ENCODE results near the gene UPK2.
A peak's percentile ranks its signal among the peaks of the same experiment; 100 is the strongest.

Gene UPK2

DNA sequence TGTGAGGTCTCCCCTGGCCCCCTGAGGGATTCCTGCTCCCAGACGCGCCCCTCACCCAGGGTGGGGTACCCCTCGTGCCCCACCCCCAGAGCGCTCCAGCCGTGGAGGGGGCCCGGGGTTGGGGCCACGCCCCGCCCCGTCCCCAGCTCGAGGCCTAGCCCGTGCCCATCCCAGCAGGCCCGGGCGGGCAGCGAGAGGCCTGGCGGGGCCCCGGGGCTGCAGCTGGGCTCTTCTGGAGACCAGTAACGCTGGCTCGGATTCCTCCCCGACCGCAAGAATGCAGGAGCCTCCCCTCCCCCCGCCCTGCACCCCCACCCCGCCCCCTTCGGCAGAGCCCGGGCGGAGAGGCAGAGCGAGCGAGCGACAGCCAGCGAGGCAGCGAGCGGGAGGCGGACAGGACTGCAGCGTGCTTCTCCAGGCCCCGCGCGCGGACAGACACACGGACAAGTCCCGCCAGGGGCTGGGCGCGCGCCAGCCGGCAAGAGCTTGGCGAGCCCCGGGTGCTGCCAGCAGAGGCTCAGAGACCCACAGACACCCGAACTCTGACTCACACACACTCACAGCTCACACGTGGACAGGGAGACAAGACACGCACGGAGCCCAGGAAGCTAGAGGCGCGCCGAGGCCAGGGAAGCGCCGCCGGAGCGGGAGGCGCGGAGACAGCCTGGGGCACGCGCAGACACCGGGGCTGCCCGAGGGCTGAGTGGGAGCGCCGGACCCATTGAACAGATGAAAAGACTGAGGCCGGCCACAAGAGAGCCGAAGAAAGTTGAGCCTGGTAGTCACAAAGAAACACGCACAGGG is 45.6 kb upstream of the UPK2 start (continued):
- TF ChIP-seq ZBTB11 (tag by site-specific recombination; conservative IDR thresholded peaks at IDR 0.05; ENCODE audit: low read depth) (no peak), FEZF1 (tag by site-specific recombination; IDR thresholded peaks at IDR 0.05) (no peak), RBAK (tag by site-specific recombination; IDR thresholded peaks at IDR 0.05) (no peak), MEIS1 (CRISPR knock-in tag; IDR thresholded peaks at IDR 0.05; ENCODE audit: borderline replicate concordance) (no peak), ZNF830 (tag by site-specific recombination; IDR thresholded peaks at IDR 0.05; ENCODE audit: low read depth) (no peak), SALL2 (tag by site-specific recombination; IDR thresholded peaks at IDR 0.05; ENCODE audit: borderline replicate concordance) (no peak), ZBTB8A (tag by site-specific recombination; IDR thresholded peaks at IDR 0.05) (no peak), GLIS2 (tag by site-specific recombination; IDR thresholded peaks at IDR 0.05) (peak; percentile 62), KLF9 (tag by site-specific recombination; IDR thresholded peaks at IDR 0.05; ENCODE audit: low read depth) (no peak), ZNF677 (tag by site-specific recombination; IDR thresholded peaks at IDR 0.05) (no peak), IKZF3 (tag by site-specific recombination; IDR thresholded peaks at IDR 0.05) (peak; percentile 49; the same call in 1 of the 2 replicates), ZNF23 (tag by site-specific recombination; IDR thresholded peaks at IDR 0.05; ENCODE audit: borderline replicate concordance) (no peak), ZNF529 (tag by site-specific recombination; IDR thresholded peaks at IDR 0.05; ENCODE audit: insufficient replicate concordance) (no peak), KLF1 (tag by site-specific recombination; IDR thresholded peaks at IDR 0.05) (peak; percentile 57), ZNF202 (tag by site-specific recombination; IDR thresholded peaks at IDR 0.05; ENCODE audit: borderline replicate concordance) (no peak), GLI4 (tag by site-specific recombination; IDR thresholded peaks at IDR 0.05) (no peak), PATZ1 (tag by site-specific recombination; IDR thresholded peaks at IDR 0.05) (peak; percentile 10; the same call in 1 of the 2 replicates), SETDB1 (IDR thresholded peaks at IDR 0.05; ENCODE audit: insufficient read length, low read length) (no peak), ZIC2 (tag by site-specific recombination; IDR thresholded peaks at IDR 0.05) (peak; percentile 53), ZNF701 (tag by site-specific recombination; IDR thresholded peaks at IDR 0.05) (no peak), ZNF555 (tag by site-specific recombination; conservative IDR thresholded peaks at IDR 0.05) (no peak), ZNF366 (tag by site-specific recombination; conservative IDR thresholded peaks at IDR 0.05) (no peak), ZNF155 (tag by site-specific recombination; IDR thresholded peaks at IDR 0.05) (no peak), KLF8 (tag by site-specific recombination; IDR thresholded peaks at IDR 0.05) (0 out of 2 replicates have a peak, but pooled peaks have one; percentile 30), GFI1B (tag by site-specific recombination; IDR thresholded peaks at IDR 0.05) (no peak), ZNF112 (tag by site-specific recombination; IDR thresholded peaks at IDR 0.05) (no peak)
- TF ChIP-seq, protein P1, sequence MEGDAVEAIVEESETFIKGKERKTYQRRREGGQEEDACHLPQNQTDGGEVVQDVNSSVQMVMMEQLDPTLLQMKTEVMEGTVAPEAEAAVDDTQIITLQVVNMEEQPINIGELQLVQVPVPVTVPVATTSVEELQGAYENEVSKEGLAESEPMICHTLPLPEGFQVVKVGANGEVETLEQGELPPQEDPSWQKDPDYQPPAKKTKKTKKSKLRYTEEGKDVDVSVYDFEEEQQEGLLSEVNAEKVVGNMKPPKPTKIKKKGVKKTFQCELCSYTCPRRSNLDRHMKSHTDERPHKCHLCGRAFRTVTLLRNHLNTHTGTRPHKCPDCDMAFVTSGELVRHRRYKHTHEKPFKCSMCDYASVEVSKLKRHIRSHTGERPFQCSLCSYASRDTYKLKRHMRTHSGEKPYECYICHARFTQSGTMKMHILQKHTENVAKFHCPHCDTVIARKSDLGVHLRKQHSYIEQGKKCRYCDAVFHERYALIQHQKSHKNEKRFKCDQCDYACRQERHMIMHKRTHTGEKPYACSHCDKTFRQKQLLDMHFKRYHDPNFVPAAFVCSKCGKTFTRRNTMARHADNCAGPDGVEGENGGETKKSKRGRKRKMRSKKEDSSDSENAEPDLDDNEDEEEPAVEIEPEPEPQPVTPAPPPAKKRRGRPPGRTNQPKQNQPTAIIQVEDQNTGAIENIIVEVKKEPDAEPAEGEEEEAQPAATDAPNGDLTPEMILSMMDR (tag by site-specific recombination; IDR thresholded peaks at IDR 0.05) = no peak
- TF ChIP-seq, protein P2, sequence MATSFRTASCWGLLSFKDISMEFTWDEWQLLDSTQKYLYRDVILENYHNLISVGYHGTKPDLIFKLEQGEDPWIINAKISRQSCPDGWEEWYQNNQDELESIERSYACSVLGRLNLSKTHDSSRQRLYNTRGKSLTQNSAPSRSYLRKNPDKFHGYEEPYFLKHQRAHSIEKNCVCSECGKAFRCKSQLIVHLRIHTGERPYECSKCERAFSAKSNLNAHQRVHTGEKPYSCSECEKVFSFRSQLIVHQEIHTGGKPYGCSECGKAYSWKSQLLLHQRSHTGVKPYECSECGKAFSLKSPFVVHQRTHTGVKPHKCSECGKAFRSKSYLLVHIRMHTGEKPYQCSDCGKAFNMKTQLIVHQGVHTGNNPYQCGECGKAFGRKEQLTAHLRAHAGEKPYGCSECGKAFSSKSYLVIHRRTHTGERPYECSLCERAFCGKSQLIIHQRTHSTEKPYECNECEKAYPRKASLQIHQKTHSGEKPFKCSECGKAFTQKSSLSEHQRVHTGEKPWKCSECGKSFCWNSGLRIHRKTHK (tag by site-specific recombination; IDR thresholded peaks at IDR 0.05) = no peak
- TF ChIP-seq, protein P3, sequence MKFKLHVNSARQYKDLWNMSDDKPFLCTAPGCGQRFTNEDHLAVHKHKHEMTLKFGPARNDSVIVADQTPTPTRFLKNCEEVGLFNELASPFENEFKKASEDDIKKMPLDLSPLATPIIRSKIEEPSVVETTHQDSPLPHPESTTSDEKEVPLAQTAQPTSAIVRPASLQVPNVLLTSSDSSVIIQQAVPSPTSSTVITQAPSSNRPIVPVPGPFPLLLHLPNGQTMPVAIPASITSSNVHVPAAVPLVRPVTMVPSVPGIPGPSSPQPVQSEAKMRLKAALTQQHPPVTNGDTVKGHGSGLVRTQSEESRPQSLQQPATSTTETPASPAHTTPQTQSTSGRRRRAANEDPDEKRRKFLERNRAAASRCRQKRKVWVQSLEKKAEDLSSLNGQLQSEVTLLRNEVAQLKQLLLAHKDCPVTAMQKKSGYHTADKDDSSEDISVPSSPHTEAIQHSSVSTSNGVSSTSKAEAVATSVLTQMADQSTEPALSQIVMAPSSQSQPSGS (tag by site-specific recombination; IDR thresholded peaks at IDR 0.05; ENCODE audit: low read depth) = no peak

Measured in HEK293 (cell line).